Testis (tissue), 3 donors: ENCODE measurements around the gene LYST. TPM values are rescaled to one million over a fixed set of nuclear protein-coding genes. Genes with fewer than 3 reads are reported as not detected.
A peak's percentile ranks its signal among the peaks of the same experiment; 100 is the strongest.

Source experiments
- DNase-seq: peaks from one replicate; pipeline ENCODE4 v3.0.0-alpha.2; 2019
- H3K27ac ChIP-seq, 2 donors: fragments of 200-600 bp; sonication (generic); one replicate each; pipeline ENCODE4 v1.5.1; 2019
- H3K27me3 ChIP-seq: fragments of 200-600 bp; sonication (generic); one replicate; pipeline ENCODE4 v1.5.1; 2019
- H3K36me3 ChIP-seq: fragments of 200-600 bp; sonication (generic); one replicate; pipeline ENCODE4 v1.5.1; 2017; ENCODE audit warnings: low read depth; ENCODE audit errors: missing control alignments
- H3K4me1 ChIP-seq: fragments of 200-600 bp; sonication (generic); one replicate; pipeline ENCODE4 v1.5.1; 2019
- H3K4me3 ChIP-seq, 2 donors: fragments of 200-600 bp; sonication (generic); one replicate each; pipeline ENCODE4 v1.5.1; 2017 to 2019
- H3K9me3 ChIP-seq: fragments of 200-600 bp; sonication (generic); one replicate; pipeline ENCODE4 v1.5.1; 2017
- CTCF ChIP-seq, 3 experiments: fragments of 450-650 bp in 2 of 3; fragments of 200-600 bp in 1 of 3; sonication (generic) in 1 of 3; IDR thresholded peaks; one replicate each; pipeline ENCODE4 v1.5.1; 2016 to 2019; ENCODE audit warnings: antibody characterized with exemption in 3 of 3, mild to moderate bottlenecking in 2 of 3, moderate library complexity in 1 of 3
- POLR2A ChIP-seq: fragments of 450-650 bp; IDR thresholded peaks from one replicate; pipeline ENCODE4 v1.6.1; 2017; ENCODE audit warnings: antibody characterized with exemption, mild to moderate bottlenecking, moderate library complexity
- WGBS, 2 donors: methylation state at CpG; one replicate each; pipeline ENCODE4 v1.1.5; 2018; 5-methylcytosine and 5-hydroxymethylcytosine counted together
- intact Hi-C: fragments of 100-400 bp; cut with DNase I; formaldehyde crosslinking; loops from one replicate; pipeline ENCODE4 v1.15.1; 2023; ENCODE audit warnings: low total_unique reads
- polyA plus RNA-seq: library from polyadenylated mRNA; stranded (reverse); fragments of 350-450 nt; fragmentation: Illumina TruSeq; extraction: RNeasy Lipid Tissue Mini Kit (QIAGEN cat#74804); gene quantifications from one replicate; pipeline ENCODE4 v1.2.3, GENCODE V29; 2014; ENCODE audit warnings: low read depth, low replicate concordance; ENCODE audit not compliant: insufficient read depth
- total RNA-seq, 2 donors: library from RNA; depleted of rRNA; stranded (reverse); fragments of >200 nt; gene quantifications; one replicate each; pipeline ENCODE4 v1.2.3, GENCODE V29; 2016

Gene LYST
- total and polyA plus RNA-seq, 3 donors from 2014 or later = 22.9 to 69.1 (median 60.9) TPM

GRCh38 chr1:235902677-235903542 is 36.2 kb upstream of the LYST start:
- no peak for TF ChIP-seq CTCF (IDR thresholded peaks at IDR 0.05)
- no peak for TF ChIP-seq POLR2A
- peak; percentile 50 for DNase-seq
- H3K4me1 ChIP-seq = peaks cover 4% of the 10 kb centered on the region
- 59 to 64% methylated on average over 7 of the region's 7 CpGs for WGBS, 2 donors
- no peaks in the 10 kb centered on the region for H3K27me3 ChIP-seq
- no peak overlapping the region for H3K27ac ChIP-seq
- H3K9me3 ChIP-seq = no peaks in the 10 kb centered on the region
- H3K36me3 ChIP-seq = no peaks in the 10 kb centered on the region
- H3K4me3 ChIP-seq = no peak overlapping the region
- intact Hi-C loops = no loop called here

- H3K4me3 ChIP-seq = no peak overlapping the region
- no peaks in the 10 kb centered on the region for H3K9me3 ChIP-seq
- WGBS, 2 donors = 84 to 86% methylated on average over 2 of the region's 2 CpGs
- DNase-seq = no peak
- H3K27ac ChIP-seq = no peak overlapping the region
- intact Hi-C loops = no loop called here
- no peak for TF ChIP-seq CTCF (IDR thresholded peaks at IDR 0.05)
- no peak for TF ChIP-seq POLR2A
- peaks cover 4% of the 10 kb centered on the region for H3K4me1 ChIP-seq
- H3K36me3 ChIP-seq = no peaks in the 10 kb centered on the region
- no peaks in the 10 kb centered on the region for H3K27me3 ChIP-seq
Measured at GRCh38 chr1:235901461-235901860, 34.8 kb upstream of the LYST start.

- 45 to 47% methylated on average over 3 of the region's 3 CpGs for WGBS, 2 donors
- no peak overlapping the region for H3K4me3 ChIP-seq
Measured at GRCh38 chr1:235898126-235898525, 31.4 kb upstream of the LYST start.

GRCh38 chr1:235893840-235894239 is 27.1 kb upstream of the LYST start:
- TF ChIP-seq POLR2A = no peak
- no peak for TF ChIP-seq CTCF (IDR thresholded peaks at IDR 0.05)
- no peak overlapping the region for H3K27ac ChIP-seq
- no peaks in the 10 kb centered on the region for H3K36me3 ChIP-seq
- no peak for DNase-seq
- 78 to 88% methylated on average over 2 of the region's 2 CpGs for WGBS, 2 donors
- no peaks in the 10 kb centered on the region for H3K9me3 ChIP-seq
- no peaks in the 10 kb centered on the region for H3K27me3 ChIP-seq
- H3K4me3 ChIP-seq = no peak overlapping the region
- H3K4me1 ChIP-seq = peaks cover 36% of the 10 kb centered on the region
- intact Hi-C loops = no loop called here

More at GRCh38 chr1:235898126-235898525, 31.4 kb upstream of the LYST start:
- no peak for TF ChIP-seq POLR2A
- no peak for TF ChIP-seq CTCF (IDR thresholded peaks at IDR 0.05)
- intact Hi-C loops = no loop called here
- Histone ChIP-seq H3K9me3 (no peaks in the 10 kb centered on the region), H3K4me1 (peaks cover 10% of the 10 kb centered on the region), H3K27ac (no peak overlapping the region), H3K36me3 (no peaks in the 10 kb centered on the region), H3K27me3 (no peaks in the 10 kb centered on the region)
- DNase-seq = no peak
